A204.1 (cell line): Measurements from ENCODE around the gene ARFIP1.
"Not testable (repeated sequence)": the region's sequence is repeated elsewhere in the genome, so short reads cannot be mapped to it uniquely, and the experiment has no call there.

Source experiments
- FAIRE-seq: peaks from 2 replicates; lab custom pipeline; 2012; peaks lifted over from hg19 to GRCh38; lab: Jason Lieb, UNC

The ARFIP1 gene

DNA sequence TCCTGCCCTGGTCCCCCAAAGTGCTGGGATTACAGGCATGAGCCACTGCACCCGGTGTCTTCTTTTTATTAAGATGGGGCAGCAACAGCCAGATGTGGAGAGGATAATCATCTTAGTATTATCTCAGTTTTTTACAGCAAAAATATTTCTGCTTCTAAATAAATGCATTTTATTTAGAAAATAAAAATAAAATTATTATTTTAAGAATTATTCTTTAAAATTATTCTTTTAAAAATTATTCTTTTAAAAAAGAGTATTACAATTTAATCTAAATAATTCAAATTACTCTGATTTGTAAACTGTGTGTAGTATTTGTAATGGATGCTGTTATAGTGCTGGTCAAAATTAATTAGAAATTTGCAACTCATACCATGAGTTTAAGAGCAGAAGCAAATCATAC is 67.6 kb downstream of the ARFIP1 start:
- peak; percentile 76 for FAIRE-seq

DNA sequence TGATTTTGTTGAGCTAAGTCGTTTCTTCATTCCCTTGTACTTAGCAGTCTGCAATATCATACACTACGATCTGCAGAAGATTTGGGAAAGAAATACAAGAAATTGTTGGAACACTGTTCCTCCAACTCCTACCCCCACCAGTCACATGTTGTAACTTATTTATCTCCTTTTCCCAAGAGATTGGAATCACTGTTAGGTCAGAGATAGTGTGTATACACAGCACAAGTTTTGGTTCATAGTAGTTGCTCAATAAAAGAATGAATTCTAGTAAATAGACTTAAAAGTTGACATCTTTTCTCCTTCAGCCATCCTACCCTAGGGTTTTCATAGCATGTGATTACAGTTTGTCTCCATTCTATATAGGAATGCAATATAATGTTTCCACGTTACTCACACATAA is 68.8 kb downstream of the ARFIP1 start:
- FAIRE-seq: no peak

DNA sequence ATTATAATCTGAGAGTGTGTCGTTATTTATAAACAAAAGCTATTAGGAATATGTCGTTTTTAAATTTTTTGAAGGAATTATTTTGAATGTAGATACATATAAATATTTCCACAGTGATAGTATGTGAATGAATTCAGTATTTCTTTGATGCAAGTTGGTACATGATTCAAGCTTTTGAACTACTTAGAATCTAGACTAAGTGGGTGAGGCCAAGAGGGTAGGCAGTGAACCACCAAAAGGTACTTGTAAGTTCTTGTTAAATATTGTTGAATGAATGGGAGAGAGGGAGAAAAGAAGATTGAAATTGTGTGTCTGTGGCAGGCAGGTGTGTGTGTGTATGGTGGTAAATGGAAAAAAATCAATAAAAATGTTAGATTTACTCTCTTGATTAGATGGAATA is 69.6 kb downstream of the ARFIP1 start:
- no peak for FAIRE-seq

DNA sequence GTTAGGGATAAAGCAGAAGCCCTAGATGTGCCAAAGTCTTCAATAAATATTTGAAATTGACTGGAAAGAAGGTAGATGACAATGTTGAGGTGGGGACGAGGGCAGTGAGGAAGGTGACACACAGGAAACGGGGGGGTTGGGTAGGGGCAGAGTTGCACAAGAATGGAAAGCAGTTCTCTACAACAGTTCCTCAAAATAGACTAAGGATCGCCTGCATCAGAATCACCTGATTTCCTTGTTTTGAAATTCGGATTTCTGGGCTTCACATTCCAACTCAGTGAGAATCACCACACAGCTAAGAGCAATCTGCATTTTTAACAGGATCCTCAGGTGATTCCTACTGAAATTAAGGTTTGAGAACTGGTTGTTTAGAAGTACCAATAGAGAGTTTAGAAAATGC is 70.6 kb downstream of the ARFIP1 start:
- FAIRE-seq: no peak

DNA sequence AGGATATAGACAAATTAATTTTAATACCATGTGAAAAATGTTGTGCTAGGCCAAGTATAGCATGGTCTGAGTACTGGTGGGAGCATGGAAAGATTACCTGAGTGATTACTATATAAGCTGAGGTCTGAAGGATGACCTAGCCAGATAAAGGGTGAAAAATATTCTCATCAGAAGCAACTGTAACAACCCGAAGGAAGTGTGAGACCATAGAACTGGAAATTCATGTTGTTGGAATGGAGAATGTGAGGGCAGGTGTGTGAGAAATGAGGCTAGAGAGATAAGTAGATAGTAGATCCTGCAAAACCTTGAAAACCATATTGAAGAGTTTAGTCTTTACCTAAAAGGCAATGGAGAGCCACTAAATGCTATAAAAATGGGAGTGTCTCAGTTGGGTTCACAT is 71.5 kb downstream of the ARFIP1 start:
- no peak for FAIRE-seq

DNA sequence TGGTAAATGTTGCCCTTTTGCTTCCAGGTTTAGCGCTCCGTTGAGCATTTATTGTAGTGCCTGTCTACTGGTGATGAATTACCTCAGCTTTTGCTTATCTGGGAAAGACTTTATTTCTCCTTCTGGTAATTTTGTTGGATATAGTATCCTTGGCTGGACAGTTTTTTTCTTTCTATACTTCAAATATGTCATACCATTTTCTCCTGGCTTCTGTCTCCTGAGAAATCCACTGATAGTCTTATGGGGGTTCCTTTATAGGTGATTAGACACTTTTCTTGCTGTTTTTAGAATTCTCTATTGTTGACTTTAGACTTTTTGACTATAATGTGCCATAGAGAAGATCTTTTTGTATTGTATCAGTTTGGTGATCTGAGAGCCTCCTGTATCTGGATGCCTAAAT is 73.5 kb downstream of the ARFIP1 start:
- FAIRE-seq: no peak

DNA sequence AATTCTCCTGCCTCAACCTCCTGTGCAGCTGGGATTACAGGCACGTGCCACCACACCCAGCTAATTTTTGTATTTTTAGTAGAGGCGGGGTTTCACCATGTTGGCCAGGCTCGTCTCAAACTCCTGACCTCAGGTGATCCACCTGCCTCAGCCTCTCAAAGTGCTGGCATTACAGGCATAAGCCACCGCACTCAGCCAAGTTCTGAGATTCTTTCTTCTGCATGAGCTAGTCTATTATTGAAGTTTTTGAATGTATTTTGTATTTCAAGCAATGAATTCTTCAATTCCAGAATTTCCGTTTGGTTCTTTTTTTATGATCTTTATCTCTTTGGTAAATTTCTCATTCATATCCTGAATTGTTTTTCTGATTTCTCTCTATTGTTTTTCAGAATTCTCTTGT is 74.3 kb downstream of the ARFIP1 start:
- FAIRE-seq: not testable (repeated sequence)

DNA sequence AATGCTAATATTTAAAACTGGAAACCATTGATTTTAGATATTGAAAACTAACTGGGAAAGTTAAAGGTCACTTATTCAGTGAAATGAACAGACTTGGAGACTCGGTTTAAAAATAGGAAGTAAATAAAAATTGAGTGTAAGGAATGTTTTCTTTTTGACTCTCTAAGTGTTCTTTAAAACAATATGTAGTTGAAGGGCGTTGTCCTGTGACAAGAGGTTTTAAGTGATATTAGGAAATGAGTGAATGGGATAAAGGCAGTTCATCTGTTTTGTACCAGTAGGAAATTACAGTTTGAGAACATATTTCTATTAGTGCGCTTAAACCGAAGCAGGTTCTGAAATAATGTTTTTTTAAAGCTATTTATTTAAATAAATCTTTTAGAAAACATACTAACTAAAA is 77.2 kb downstream of the ARFIP1 start:
- no peak for FAIRE-seq

DNA sequence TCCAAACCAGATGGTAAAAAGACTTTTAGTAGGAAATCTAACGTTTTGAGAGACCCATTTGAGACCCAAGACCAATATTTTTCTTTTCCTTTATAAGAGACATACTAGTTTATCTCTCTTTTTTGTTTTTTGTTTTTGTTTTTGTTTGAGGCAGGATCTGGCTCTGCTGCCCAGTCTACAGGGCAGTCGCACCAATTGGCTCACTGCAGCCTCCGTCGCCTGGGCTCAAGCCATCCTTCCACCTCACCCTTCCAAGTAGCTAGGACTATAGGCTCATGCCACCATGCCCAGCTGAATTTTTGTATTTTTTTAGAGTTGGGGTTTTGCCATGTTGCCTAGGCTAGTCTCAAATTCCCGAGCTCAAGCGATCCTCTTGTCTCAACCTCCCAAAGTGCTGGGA is 79.2 kb downstream of the ARFIP1 start:
- no peak for FAIRE-seq

DNA sequence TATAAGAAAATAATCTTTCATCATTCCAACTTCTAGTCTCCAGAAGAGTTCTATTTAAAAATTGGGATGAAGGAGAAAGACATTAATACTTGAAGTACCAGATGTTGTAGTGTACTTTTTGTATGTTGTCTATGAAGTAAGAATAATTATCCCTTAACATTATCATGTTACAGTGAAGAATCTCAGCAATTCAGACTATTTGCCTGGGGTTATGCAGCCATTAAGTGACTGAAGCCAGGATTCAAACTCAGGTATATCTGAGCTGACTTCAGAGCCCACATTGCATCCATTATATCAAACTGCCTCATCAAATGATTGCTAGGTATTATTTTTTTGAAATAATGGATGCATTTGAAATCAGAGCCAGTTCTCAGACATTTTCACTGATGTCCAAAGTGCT is 80.3 kb downstream of the ARFIP1 start:
- FAIRE-seq: no peak

DNA sequence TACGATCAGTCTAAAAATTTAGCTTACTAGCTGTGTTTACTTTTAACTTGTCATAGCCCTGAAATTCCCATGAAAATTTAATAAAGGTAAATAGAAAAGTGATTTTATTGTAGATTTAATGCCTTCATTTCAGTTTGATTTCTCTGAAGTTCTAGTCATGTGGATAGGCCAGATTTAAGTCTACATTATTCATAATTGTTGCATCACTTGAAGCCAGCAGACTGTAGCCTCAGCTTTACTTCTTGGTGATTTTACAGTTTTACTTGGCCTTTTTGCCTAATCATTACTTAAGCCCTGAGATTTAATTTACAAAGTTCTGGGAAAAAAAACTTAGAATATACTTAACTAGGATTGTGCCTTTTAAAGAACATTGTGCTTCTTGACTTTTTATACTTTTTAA is 82.9 kb downstream of the ARFIP1 start:
- no peak for FAIRE-seq

DNA sequence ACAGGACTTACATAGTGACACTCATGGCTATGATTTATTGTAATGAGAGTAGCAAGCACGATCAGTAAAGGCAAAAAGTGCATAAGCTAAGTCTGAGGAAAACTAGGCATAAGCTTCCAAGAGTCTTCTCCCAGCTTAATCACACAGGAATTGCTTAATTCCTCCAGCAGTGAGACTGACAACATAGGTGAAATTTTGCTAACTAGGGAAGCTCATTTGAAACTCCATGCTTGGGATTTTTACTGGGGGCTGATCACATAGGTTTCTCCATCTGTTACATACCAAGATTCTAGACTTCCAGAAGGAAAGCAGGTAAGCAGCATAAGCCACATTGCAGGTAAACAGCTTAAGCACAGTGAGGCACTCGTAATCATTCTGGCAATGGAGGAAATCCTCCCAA is 84.6 kb downstream of the ARFIP1 start:
- no peak for FAIRE-seq

DNA sequence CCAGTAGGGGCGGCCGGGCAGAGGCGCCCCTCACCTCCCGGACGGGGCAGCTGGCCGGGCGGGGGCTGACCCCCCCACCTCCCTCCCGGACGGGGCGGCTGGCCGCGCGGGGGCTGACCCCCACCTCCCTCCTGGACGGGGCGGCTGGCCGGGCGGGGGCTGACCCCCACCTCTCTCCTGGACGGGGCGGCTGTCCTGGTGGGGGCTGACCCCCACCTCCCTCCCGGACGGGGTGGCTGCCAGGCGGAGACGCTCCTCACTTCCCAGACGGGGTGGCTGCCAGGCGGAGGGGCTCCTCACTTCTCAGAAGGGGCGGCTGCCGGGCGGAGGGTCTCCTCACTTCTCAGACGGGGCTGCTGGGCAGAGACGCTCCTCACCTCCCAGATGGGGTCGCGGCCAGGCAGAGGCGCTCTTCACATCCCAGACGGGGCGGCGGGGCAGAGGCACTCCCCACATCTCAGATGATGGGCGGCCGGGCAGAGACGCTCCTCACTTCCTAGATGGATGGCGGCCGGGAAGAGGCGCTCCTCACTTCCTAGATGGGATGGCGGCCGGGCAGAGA is 86.8 kb downstream of the ARFIP1 start:
- not testable (repeated sequence) for FAIRE-seq

DNA sequence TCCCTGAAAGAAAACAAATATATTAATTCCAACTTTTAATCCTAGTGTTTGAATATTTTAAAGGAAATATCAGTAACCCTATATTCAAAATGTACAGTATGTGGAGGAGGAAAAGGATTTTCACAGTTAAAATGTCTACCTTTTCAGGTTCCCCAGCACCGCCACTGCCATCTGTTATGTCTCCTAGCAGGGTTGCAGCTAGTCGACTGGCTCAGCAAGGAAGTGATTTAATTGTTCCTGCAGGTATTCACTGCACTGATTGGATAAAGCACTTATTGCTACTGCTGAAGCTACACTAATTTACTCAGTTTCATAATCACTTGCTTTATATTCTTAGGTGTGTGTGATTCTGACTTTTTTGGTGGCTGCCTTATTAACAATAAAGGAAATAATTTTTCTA is 90.9 kb downstream of the ARFIP1 start:
- FAIRE-seq: no peak

DNA sequence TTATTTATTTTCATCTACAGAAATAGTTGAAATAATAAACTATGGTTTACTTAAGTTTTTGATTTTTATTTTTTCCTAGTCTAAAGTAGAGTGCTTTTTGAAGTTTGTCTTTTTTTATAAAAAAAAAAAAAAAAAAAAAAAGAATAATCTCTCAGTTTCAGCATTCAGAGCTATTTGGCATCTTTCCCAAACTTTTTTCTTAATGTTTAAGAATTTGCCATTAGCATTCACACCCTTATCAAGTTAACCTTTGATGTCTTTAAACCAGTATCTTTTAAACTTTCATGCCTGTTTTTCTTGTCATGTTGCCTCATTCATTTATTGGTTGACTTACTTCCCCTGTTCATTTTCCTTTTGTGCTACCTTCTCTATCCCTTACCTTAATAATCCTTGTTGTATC is 95.5 kb downstream of the ARFIP1 start:
- FAIRE-seq: no peak

DNA sequence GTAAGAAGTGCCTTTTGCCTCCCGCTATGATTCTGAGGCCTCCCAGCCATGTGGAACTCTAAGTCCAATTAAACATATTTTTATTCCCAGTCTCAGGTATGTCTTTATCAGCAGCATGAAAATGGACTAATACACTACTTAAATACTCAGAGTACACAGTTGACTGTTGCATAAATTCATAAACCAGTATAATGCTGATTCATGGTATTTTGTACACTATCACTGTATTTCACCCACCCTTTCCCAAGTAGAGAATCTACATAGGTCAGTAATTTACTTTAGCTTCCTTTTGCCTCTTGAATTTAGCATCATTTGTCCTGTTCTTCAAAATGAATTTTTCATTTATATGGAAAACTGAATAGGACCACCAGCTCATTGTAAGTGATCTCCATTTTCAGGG is 98.1 kb downstream of the ARFIP1 start:
- no peak for FAIRE-seq

DNA sequence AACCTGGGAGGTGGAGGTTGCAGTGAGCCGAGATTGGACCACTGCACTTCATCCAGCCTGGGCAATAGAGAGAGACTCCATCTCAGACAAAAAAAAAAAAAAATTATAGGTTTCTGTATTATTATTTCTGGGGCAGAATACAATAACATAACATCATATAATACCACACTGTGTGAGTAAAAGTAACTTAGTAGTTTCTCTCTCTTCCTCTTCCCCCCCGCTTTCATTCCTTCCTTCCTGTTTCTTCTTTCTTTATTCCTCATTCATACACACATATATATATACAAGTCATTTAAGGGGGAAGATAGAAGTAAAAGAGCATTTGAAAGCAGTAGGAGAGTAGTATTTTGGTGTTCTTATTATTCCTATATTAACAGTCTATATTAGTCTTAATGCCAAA is 100.5 kb downstream of the ARFIP1 start:
- no peak for FAIRE-seq

DNA sequence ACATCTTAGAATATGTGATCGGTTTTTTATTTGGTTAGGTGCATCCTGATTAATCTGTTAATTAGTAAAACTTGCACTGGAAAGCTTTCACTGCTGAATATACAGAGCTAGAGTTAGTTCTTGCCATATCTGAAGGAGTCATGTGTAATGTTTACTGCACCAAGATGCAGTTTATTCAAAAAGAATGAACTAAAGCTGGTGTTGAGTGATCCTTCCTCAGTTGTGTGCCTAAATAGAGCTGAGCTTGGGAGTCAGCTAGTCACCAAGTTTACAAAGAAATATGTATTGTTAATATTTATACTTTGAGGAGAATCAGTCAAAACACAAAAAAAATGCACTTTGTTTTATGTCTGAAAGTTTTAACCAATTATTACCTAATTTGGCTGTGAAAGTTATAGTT is 102.2 kb downstream of the ARFIP1 start:
- no peak for FAIRE-seq

DNA sequence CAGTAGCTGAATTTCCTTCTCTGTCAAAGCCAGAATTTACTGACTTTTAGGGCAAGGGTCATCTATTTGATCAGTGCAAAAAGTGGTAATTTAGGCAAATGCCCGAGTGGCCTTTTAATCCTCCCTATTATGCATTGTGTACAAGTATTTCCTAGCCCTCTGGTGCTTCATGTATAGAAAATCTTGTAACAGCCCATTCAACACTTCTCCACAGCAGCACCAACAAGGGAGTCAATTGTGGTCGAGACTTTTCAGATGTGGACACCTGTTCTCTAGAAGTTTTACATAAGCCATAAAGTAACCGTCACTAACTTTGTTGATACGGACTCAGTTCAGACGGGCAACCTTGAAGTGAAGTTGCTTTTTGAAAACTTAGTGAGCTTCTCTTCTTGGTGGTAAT is 105.4 kb downstream of the ARFIP1 start:
- FAIRE-seq: no peak

DNA sequence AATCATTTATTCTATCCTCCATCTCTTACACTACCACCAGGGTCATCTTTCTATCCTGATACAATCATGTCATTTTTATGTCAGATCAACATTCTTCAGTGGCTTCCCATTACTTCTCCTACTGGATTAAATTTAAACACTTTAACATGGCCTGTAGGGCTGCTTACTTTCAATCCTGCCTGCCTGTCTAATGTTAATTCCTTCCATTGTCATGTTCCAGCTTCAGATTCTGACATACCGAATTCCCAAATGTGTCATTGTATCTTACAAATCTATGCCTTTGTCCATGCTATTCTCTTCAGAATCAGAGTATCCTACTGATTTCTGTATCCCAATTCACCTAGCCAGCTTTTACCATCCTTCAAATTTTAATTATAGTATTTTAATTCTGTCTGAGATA is 106.4 kb downstream of the ARFIP1 start:
- FAIRE-seq: no peak

DNA sequence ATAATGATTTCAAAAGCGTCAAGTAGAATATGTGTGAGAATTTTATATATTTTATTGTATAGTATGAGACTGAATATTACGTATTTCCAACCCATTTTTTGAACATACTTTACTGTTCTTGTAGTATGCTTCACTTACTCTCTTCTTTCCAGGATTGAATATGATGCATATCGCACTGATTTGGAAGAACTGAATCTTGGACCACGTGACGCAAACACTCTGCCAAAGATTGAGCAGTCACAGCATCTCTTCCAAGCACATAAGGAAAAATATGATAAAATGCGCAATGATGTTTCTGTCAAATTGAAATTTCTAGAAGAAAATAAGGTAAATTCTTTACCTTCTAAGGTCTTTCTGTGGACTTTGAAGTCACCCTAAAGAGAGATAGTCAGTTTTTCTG is 108.2 kb downstream of the ARFIP1 start:
- no peak for FAIRE-seq

DNA sequence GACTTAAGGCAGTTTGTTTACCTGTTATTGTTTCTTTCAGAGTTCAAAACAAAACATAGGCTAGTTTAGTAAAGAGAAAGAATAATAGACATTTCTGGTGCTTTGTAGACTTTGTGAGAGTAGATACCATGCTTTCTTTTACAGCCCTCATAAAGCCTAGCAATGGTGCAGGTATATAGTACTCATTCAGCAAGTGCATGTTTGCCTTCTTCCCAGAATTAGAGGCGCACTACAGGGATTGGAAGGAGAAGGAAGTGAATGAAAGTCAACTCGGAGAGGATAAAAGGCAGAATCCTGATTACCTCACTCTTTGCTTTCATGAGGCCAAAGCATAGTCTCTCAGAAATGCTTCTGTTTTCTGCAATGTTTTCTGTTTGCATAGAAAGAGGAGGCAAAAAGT is 113.2 kb downstream of the ARFIP1 start:
- FAIRE-seq: no peak

DNA sequence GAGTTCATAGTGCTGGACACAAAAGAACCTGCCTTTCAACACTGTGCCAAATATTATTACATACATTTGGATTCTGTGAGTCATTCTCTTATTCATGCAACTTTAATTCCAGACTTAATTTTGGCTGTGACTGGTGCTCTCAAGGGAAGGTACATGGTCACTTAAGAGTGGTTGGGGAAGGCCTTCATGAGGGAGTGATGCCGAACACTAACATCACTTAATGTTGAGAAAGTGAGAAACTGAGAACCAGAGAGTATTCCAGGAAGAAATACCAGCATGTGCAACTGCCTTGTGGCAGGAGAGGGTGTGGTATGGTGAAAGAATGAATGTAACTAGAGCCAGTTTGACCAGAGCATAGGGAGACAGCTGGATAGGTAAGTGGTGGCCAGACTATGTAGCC is 114.9 kb downstream of the ARFIP1 start:
- FAIRE-seq: no peak

DNA sequence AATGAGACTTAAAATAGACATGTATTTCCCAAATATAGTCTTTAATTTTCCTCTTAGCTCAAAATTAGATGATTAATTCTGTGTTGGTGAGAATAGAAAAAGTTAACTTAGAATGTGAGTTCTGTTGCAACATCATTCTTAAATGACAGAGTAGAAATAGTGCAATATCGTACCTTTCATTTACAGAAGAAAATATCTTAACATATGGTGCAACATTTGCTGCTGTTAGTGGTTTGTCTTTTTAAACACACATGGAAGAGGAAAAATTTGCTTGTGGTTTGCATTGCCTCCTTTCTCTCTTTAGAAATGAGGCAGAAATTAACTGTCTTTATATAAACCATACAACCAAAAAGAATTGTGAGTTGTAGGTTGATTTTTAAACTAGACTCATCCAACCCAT is 117.1 kb downstream of the ARFIP1 start:
- no peak for FAIRE-seq

DNA sequence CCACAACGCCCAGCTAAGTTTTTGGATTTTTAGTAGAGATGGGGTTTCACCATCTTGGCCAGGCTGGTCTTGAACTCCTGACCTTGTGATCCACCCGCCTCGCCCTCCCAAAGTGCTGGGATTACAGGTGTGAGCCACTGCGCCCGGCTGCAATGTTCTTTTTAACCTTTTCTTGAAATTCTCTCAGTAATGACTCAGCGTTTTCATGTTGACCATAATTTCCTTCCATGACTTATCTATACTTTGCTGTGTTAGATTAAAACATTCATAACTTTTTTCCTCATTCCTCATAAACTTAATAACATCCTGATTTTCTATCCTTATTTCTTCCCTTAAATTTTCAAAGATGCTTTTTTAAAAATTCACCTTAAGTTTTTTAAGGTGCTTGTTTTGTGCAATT is 118.4 kb downstream of the ARFIP1 start:
- FAIRE-seq: not testable (repeated sequence)
